ENCODE measurements around the gene TECTA.
"Not testable (repeated sequence)": the region's sequence is repeated elsewhere in the genome, so short reads cannot be mapped to it uniquely, and the experiment has no call there.

Gene TECTA

DNA sequence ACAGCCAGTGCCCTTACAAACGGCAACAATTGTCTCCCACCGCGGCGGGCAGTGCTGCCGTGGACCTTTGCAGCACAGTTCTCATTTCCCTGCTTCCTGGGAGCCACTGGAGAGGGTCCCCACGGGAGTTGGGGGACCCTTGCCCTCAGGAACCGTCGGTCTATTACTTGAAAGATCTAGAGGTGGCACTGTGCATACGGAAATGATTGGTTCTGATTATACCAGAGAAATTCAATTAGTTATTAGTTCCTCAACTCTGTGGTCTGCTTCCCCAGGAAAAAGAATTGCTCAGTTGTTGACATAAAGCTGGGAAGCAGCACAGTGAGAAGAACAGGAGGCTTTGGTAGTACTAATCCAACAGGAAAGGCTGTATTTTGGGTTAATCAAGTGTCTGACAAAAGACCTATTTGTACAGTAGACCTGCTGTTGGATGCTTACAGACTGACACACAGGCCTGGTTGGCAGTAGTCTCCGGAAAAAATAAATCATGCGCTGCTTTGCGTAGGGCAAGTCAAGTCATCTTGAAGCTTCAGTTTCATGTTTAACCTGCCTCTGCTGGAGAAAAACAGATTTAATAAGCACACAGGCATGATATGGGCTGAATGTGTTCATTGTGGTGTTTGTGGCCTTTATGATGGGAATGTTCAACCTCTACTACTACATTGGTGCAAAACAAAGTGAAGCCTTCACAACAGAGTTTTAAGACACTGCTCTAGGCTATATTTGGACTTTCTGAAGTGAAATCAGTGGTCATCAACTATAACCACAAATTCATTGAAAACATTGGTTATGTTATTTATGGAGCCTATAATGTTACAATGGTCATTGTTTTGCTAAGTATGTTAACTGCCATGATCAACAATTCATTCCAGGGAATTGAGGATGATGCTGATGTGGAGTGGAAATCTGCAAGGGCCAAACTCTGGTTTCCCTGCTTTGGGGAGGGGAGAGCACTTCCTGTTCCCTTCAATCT is 136.9 kb downstream of the TECTA start:
- no peak for DNase-seq (ENCODE audit: insufficient read length, low spot score)
- FAIRE-seq = no peak
- TF ChIP-seq, protein P1, sequence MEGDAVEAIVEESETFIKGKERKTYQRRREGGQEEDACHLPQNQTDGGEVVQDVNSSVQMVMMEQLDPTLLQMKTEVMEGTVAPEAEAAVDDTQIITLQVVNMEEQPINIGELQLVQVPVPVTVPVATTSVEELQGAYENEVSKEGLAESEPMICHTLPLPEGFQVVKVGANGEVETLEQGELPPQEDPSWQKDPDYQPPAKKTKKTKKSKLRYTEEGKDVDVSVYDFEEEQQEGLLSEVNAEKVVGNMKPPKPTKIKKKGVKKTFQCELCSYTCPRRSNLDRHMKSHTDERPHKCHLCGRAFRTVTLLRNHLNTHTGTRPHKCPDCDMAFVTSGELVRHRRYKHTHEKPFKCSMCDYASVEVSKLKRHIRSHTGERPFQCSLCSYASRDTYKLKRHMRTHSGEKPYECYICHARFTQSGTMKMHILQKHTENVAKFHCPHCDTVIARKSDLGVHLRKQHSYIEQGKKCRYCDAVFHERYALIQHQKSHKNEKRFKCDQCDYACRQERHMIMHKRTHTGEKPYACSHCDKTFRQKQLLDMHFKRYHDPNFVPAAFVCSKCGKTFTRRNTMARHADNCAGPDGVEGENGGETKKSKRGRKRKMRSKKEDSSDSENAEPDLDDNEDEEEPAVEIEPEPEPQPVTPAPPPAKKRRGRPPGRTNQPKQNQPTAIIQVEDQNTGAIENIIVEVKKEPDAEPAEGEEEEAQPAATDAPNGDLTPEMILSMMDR (IDR thresholded peaks at IDR 0.05; ENCODE audit: insufficient read depth, missing control alignments) = no peak

- TF ChIP-seq, protein P1 (IDR thresholded peaks at IDR 0.05; ENCODE audit: insufficient read depth, missing control alignments) = no peak
- FAIRE-seq = no peak
- DNase-seq (ENCODE audit: insufficient read length, low spot score) = no peak
Measured at GRCh38 chr11:121238956-121239355, 137.9 kb downstream of the TECTA start.

- FAIRE-seq = not testable (repeated sequence)
Measured at GRCh38 chr11:121240001-121240400, 139.0 kb downstream of the TECTA start.

DNA sequence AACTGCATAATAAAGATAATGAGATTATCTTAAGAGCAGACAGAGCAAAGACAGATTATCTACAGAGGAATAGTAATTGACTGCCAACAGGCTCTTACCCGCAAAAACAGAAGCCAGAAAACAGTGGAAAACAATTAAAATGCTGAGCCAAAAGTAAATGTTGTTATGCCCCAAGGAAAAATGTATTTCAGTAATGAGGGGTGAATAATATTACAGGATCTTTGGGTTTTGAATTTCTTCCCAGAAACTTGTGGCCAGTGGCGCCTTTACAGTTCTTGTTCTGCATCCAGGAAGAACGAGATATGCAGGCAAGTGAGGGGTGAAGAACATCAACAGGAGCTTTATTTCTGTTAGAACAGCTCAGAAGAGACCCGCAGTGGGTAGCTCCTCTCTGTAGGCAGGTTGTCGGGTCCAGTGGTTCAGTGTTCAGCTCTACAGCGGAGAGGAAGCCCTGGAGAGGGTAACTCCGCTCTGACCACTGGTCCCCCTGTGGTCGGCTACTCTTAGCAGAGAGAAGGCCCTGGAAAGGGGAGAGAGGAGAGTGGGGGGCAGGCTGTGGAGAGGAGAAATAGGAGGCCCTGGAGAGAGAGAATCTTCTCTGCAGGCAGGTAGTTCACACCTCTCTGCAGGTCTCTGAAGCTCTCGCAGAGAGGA is 139.7 kb downstream of the TECTA start:
- no peak for FAIRE-seq
- TF ChIP-seq, protein P1 (IDR thresholded peaks at IDR 0.05; ENCODE audit: insufficient read depth, missing control alignments) = no peak
- no peak for DNase-seq (ENCODE audit: insufficient read length, low spot score)

More at GRCh38 chr11:121240001-121240400, 139.0 kb downstream of the TECTA start:
- not testable (repeated sequence) for DNase-seq (ENCODE audit: insufficient read length, low spot score)
